Measurements from ENCODE around the gene CFAP299. TPM values are rescaled to one million over a fixed set of nuclear protein-coding genes. Genes with fewer than 3 reads are reported as not detected.

Gene CFAP299
- total and polyA plus RNA-seq, 2 donors from 2014 or later, result 1.1 TPM; not detected in 1

- no peak overlapping the region for H3K9ac ChIP-seq (ENCODE audit: low read length in 3 of 3)
- intact Hi-C loops (cut with DNase I), result no loop called here
- no peaks in the 10 kb centered on the region for H3K27me3 ChIP-seq (ENCODE audit: control insufficient read depth, insufficient read depth, low read length)
- peak in 2 of 5 donors; percentile 50 to 64 for DNase-seq
- no peaks in the 10 kb centered on the region for H3K36me3 ChIP-seq (ENCODE audit: control insufficient read depth in 2 of 3, insufficient read depth in 3 of 3, low read length in 3 of 3)
- TF ChIP-seq CTCF (IDR thresholded peaks at IDR 0.05; ENCODE audit: borderline replicate concordance, extremely low read depth, insufficient read depth), result no peak
- H3K4me3 ChIP-seq (ENCODE audit: low read length in 3 of 3), result no peak overlapping the region
- H3K4me1 ChIP-seq (ENCODE audit: control insufficient read depth in 2 of 3, insufficient read depth in 2 of 3, low read depth in 1 of 3, low read length in 3 of 3), result no peaks in the 10 kb centered on the region
- no peak overlapping the region for H3K27ac ChIP-seq (ENCODE audit: low read depth in 2 of 2, low read length in 2 of 2)
- H3K9me3 ChIP-seq (ENCODE audit: control insufficient read depth in 2 of 3, insufficient read depth in 1 of 3, low read length in 3 of 3), result no peaks in the 10 kb centered on the region
- FAIRE-seq, result no peak
These were observed 275.5 kb downstream of the CFAP299 start for GRCh38 chr4:80610845-80611677.

- H3K36me3 ChIP-seq (ENCODE audit: control insufficient read depth in 2 of 3, insufficient read depth in 3 of 3, low read length in 3 of 3), result no peaks in the 10 kb centered on the region
- H3K27ac ChIP-seq (ENCODE audit: low read depth in 2 of 2, low read length in 2 of 2), result no peak overlapping the region
- intact Hi-C loops (cut with DNase I), result no loop called here
- DNase-seq (peak in 1 of 5 donors; percentile 70), FAIRE-seq (no peak)
- no peak overlapping the region for H3K4me3 ChIP-seq (ENCODE audit: low read length in 3 of 3)
- no peaks in the 10 kb centered on the region for H3K9me3 ChIP-seq (ENCODE audit: control insufficient read depth in 2 of 3, insufficient read depth in 1 of 3, low read length in 3 of 3)
- no peaks in the 10 kb centered on the region for H3K27me3 ChIP-seq (ENCODE audit: control insufficient read depth, insufficient read depth, low read length)
- no peak for TF ChIP-seq CTCF (IDR thresholded peaks at IDR 0.05; ENCODE audit: borderline replicate concordance, extremely low read depth, insufficient read depth)
- H3K4me1 ChIP-seq (ENCODE audit: control insufficient read depth in 2 of 3, insufficient read depth in 2 of 3, low read depth in 1 of 3, low read length in 3 of 3), result no peaks in the 10 kb centered on the region
- no peak overlapping the region for H3K9ac ChIP-seq (ENCODE audit: low read length in 3 of 3)
These were observed 276.1 kb downstream of the CFAP299 start for GRCh38 chr4:80611678-80611979.

- DNase-seq (no peak), FAIRE-seq (no peak)
- Histone ChIP-seq H3K36me3 (ENCODE audit: control insufficient read depth in 2 of 3, insufficient read depth in 3 of 3, low read length in 3 of 3) (no peaks in the 10 kb centered on the region), H3K27ac (ENCODE audit: low read depth in 2 of 2, low read length in 2 of 2) (no peak overlapping the region), H3K9me3 (ENCODE audit: control insufficient read depth in 2 of 3, insufficient read depth in 1 of 3, low read length in 3 of 3) (no peaks in the 10 kb centered on the region), H3K4me3 (ENCODE audit: low read length in 3 of 3) (no peak overlapping the region), H3K4me1 (ENCODE audit: control insufficient read depth in 2 of 3, insufficient read depth in 2 of 3, low read depth in 1 of 3, low read length in 3 of 3) (no peaks in the 10 kb centered on the region), H3K27me3 (ENCODE audit: control insufficient read depth, insufficient read depth, low read length) (no peaks in the 10 kb centered on the region), H3K9ac (ENCODE audit: low read length in 3 of 3) (no peak overlapping the region)
- no peak for TF ChIP-seq CTCF (IDR thresholded peaks at IDR 0.05; ENCODE audit: borderline replicate concordance, extremely low read depth, insufficient read depth)
- intact Hi-C loops (cut with DNase I), result no loop called here
These were observed 277.9 kb downstream of the CFAP299 start for GRCh38 chr4:80613470-80613869.

Measured in kidney (tissue), 14 donors.